OCI-LY3 (cell line): ENCODE measurements around the gene GALK2.

Experiments
- H2AFZ ChIP-seq: fragments of 200-600, 300-600 bp; shearing (Covaris generic); 2 replicates; pipeline ENCODE4 v1.6.0; 2014; ENCODE audit warnings: antibody characterized with exemption, low read depth, low read length
- H3K27ac ChIP-seq: fragments of 200-600, 300-600 bp; sonication (generic); 2 replicates; pipeline ENCODE4 v1.5.1; 2014; ENCODE audit warnings: mild to moderate bottlenecking, low read length, moderate library complexity, mixed read lengths
- H3K27me3 ChIP-seq: fragments of 200-600, 300-600 bp; sonication (generic); 2 replicates; pipeline ENCODE4 v1.6.1; 2014; ENCODE audit warnings: low read depth, low read length, mixed read lengths
- H3K36me3 ChIP-seq: fragments of 200-600, 300-600 bp; sonication (generic); replicated peaks from 2 replicates; pipeline ENCODE3; 2014; ENCODE audit warnings: low read depth, low read length, mixed read lengths
- H3K4me1 ChIP-seq: fragments of 300-600, 200-600 bp; sonication (generic); 2 replicates; pipeline ENCODE4 v1.6.1; 2014; ENCODE audit warnings: low read length, mixed read lengths
- H3K4me2 ChIP-seq: fragments of 200-600, 300-600 bp; sonication (generic); 2 replicates; pipeline ENCODE4 v1.6.1; 2014; ENCODE audit warnings: low read length, mixed read lengths
- H3K4me3 ChIP-seq: fragments of 300-600, 200-600 bp; sonication (generic); 2 replicates; pipeline ENCODE4 v1.5.1; 2014; ENCODE audit warnings: antibody characterized with exemption, mild to moderate bottlenecking, low read length, moderate library complexity
- H3K79me2 ChIP-seq: fragments of 300-600, 200-600 bp; shearing (Covaris generic); 2 replicates; pipeline ENCODE4 v1.6.1; 2014; ENCODE audit warnings: mild to moderate bottlenecking, low read length, mixed read lengths
- H3K9ac ChIP-seq: fragments of 300-600, 200-600 bp; shearing (Covaris generic); 2 replicates; pipeline ENCODE4 v1.6.0; 2014; ENCODE audit warnings: mild to moderate bottlenecking, low read length, moderate library complexity
- H3K9me3 ChIP-seq: fragments of 200-600, 300-600 bp; shearing (Covaris generic); 2 replicates; pipeline ENCODE4 v1.6.1; 2014; ENCODE audit warnings: low read length, mixed read lengths; ENCODE audit not compliant: insufficient read depth
- H4K20me1 ChIP-seq: fragments of 200-600, 300-600 bp; sonication (generic); 2 replicates; pipeline ENCODE4 v1.6.1; 2016; ENCODE audit warnings: low read length, mixed read lengths; ENCODE audit not compliant: insufficient read depth
- EZH2phosphoT487 ChIP-seq: fragments of 200-600 bp; shearing (Covaris generic); IDR thresholded peaks from 2 replicates; pipeline ENCODE4 v1.6.1; 2018; ENCODE audit warnings: antibody characterized with exemption, mixed run types, low read depth
- TF ChIP-seq, protein P1 (sequence below): fragments of 200-600, 300-600 bp; sonication (generic); IDR thresholded peaks from 2 replicates; pipeline ENCODE4 v1.5.1; 2014; ENCODE audit warnings: antibody characterized with exemption, low read length, low read depth

GALK2 gene

DNA sequence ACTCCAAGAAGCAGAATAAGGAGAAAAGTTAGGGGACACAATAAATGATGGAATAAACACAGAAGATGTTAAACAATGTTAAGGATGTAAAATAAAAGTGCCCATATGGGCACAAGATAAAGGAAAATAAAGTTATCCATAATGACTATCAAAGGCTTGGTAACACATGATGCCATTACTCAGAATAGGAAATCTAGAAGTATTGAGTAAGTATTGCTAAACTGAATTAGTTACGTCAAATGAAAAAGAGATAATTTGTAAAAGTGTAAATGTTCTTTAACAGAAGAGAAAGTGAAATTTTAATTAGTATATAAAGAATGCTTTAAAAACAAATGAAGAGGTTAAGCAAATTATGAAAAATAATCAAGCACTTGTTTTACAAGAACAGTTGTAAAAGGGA lies 21.3 kb upstream of the GALK2 start:
- Histone ChIP-seq H3K79me2 (peaks cover 98% of the 10 kb centered on the region), H4K20me1 (peaks cover 67% of the 10 kb centered on the region)

DNA sequence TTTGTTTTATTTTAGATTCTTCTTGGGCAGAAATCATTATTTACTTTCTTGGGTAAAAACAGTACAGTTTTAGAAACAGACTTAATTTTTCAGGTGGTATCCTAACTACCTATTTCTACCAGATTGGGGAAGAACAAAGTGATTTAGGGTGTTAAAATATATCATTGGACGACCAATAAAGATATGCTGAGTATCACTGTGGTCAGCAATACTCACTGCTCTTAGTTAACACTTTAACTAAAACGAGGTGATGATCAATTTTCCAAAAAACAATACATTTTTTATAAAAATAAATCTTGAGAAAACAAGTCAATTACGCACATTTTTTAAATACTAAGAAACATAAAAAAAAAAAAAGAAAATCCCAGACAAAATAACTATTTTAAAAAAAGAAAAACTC lies 18.2 kb upstream of the GALK2 start:
- H4K20me1 ChIP-seq: peaks cover 48% of the 10 kb centered on the region
- H3K4me1 ChIP-seq: peaks cover 28% of the 10 kb centered on the region
- H3K27ac ChIP-seq: no peak overlapping the region
- H3K9ac ChIP-seq: no peak overlapping the region
- H2AFZ ChIP-seq: no peak overlapping the region
- no peak overlapping the region for H3K4me3 ChIP-seq
- peaks cover 11% of the 10 kb centered on the region for H3K36me3 ChIP-seq
- TF ChIP-seq EZH2phosphoT487: no peak
- TF ChIP-seq, protein P1, sequence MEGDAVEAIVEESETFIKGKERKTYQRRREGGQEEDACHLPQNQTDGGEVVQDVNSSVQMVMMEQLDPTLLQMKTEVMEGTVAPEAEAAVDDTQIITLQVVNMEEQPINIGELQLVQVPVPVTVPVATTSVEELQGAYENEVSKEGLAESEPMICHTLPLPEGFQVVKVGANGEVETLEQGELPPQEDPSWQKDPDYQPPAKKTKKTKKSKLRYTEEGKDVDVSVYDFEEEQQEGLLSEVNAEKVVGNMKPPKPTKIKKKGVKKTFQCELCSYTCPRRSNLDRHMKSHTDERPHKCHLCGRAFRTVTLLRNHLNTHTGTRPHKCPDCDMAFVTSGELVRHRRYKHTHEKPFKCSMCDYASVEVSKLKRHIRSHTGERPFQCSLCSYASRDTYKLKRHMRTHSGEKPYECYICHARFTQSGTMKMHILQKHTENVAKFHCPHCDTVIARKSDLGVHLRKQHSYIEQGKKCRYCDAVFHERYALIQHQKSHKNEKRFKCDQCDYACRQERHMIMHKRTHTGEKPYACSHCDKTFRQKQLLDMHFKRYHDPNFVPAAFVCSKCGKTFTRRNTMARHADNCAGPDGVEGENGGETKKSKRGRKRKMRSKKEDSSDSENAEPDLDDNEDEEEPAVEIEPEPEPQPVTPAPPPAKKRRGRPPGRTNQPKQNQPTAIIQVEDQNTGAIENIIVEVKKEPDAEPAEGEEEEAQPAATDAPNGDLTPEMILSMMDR: no peak
- H3K79me2 ChIP-seq: peaks cover 94% of the 10 kb centered on the region
- no peaks in the 10 kb centered on the region for H3K27me3 ChIP-seq
- no peaks in the 10 kb centered on the region for H3K9me3 ChIP-seq
- no peak overlapping the region for H3K4me2 ChIP-seq

More for the DNA sequence above, 21.3 kb upstream of the GALK2 start:
- Histone ChIP-seq H3K4me1 (peaks cover 23% of the 10 kb centered on the region), H3K36me3 (peaks cover 17% of the 10 kb centered on the region), H3K27me3 (no peaks in the 10 kb centered on the region), H3K4me2 (no peak overlapping the region), H3K9me3 (no peaks in the 10 kb centered on the region), H2AFZ (no peak overlapping the region), H3K4me3 (no peak overlapping the region), H3K27ac (no peak overlapping the region), H3K9ac (no peak overlapping the region)
- TF ChIP-seq EZH2phosphoT487: no peak
- TF ChIP-seq, protein P1: no peak

GRCh38 chr15:49152552-49153312 lies 17.3 kb upstream of the GALK2 start:
- no peak overlapping the region for H2AFZ ChIP-seq
- no peaks in the 10 kb centered on the region for H3K27me3 ChIP-seq
- H3K36me3 ChIP-seq: peaks cover 11% of the 10 kb centered on the region
- H4K20me1 ChIP-seq: peaks cover 39% of the 10 kb centered on the region
- TF ChIP-seq, protein P1: no peak
- no peak for TF ChIP-seq EZH2phosphoT487
- H3K79me2 ChIP-seq: peaks cover 85% of the 10 kb centered on the region
- H3K4me3 ChIP-seq: no peak overlapping the region
- H3K4me1 ChIP-seq: peaks cover 31% of the 10 kb centered on the region
- H3K4me2 ChIP-seq: peak overlapping the region; percentile 76; the same call in 1 of the 2 replicates
- H3K9me3 ChIP-seq: no peaks in the 10 kb centered on the region
- no peak overlapping the region for H3K9ac ChIP-seq
- H3K27ac ChIP-seq: no peak overlapping the region

DNA sequence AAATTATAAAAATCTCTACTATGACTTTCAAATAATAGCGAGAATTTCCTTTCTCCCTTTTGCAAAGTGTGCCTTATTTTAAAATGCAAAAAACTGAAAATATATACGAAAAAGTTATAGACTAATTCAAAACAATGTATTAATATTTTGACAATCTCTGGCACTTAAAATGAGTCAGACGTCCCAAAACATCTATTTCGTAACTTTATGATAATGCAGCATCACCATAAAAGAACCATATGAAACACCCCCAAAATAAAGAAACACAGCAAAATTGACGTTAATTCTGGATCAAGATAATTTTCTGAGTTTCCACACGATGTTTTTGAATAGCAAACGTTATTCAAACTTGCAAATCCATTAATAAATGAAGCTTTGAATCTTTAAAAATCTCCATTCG lies 15.7 kb upstream of the GALK2 start:
- peaks cover 23% of the 10 kb centered on the region for H4K20me1 ChIP-seq
- H2AFZ ChIP-seq: no peak overlapping the region
- H3K27me3 ChIP-seq: no peaks in the 10 kb centered on the region
- H3K9ac ChIP-seq: peak overlapping the region; percentile 86
- no peak for TF ChIP-seq EZH2phosphoT487
- TF ChIP-seq, protein P1: no peak
- H3K4me3 ChIP-seq: peak overlapping the region; percentile 82
- H3K27ac ChIP-seq: peak overlapping the region; percentile 62
- H3K79me2 ChIP-seq: peaks cover 69% of the 10 kb centered on the region
- H3K9me3 ChIP-seq: no peaks in the 10 kb centered on the region
- peak overlapping the region; percentile 76 for H3K4me2 ChIP-seq
- H3K36me3 ChIP-seq: peaks cover 9% of the 10 kb centered on the region
- peaks cover 22% of the 10 kb centered on the region for H3K4me1 ChIP-seq
